Measurements from ENCODE around the gene BLZF1.
"Not testable (repeated sequence)": the region's sequence is repeated elsewhere in the genome, so short reads cannot be mapped to it uniquely, and the experiment has no call there.

The BLZF1 gene, protein sequence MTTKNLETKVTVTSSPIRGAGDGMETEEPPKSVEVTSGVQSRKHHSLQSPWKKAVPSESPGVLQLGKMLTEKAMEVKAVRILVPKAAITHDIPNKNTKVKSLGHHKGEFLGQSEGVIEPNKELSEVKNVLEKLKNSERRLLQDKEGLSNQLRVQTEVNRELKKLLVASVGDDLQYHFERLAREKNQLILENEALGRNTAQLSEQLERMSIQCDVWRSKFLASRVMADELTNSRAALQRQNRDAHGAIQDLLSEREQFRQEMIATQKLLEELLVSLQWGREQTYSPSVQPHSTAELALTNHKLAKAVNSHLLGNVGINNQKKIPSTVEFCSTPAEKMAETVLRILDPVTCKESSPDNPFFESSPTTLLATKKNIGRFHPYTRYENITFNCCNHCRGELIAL

DNA sequence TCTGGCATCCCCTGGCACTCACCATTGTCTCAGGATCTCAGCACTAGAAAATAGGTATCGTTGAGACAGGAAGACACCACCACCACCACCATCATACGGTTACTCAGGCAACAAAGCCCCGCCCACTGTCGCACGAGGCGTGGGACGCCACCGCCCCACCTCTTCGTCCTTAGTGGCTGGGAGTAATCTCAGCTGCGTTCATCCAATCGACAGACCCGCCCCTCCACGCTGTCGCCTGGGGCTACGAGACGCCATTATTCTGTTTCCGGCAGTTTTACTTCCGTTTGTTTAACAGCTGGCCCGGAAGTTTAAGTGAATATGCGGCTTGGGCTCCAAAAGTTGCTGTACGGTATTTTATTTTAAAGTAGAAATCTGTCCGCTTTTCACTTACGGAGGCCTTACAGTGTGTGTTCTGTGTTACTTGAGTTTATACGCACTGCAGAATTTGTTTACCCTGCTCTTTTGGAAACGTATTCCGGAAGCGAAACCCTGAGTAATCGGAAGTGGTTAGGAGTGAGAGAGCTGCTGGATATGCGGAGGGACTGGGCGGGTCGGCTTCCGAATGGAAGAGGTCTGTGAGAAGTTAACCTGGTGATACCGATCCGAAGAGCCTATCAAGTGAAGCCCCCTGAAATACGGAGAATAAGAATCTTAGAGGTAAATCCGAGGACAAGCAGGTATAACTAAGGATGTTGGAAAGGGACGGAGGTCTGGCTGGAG is at the start of gene BLZF1, which contains the start of gene NME7:
Gene BLZF1 (plus strand): TSS at position 510 of the 720 bp plus-strand sequence. CDS start 1,328 bp downstream, outside the sequence.
Gene NME7 (minus strand): TSS at position 112 of the 720 bp plus-strand sequence. CDS start 87 bp downstream, at position 25.
- peak; percentile 98 for DNase-seq (ENCODE audit: low read depth)

DNA sequence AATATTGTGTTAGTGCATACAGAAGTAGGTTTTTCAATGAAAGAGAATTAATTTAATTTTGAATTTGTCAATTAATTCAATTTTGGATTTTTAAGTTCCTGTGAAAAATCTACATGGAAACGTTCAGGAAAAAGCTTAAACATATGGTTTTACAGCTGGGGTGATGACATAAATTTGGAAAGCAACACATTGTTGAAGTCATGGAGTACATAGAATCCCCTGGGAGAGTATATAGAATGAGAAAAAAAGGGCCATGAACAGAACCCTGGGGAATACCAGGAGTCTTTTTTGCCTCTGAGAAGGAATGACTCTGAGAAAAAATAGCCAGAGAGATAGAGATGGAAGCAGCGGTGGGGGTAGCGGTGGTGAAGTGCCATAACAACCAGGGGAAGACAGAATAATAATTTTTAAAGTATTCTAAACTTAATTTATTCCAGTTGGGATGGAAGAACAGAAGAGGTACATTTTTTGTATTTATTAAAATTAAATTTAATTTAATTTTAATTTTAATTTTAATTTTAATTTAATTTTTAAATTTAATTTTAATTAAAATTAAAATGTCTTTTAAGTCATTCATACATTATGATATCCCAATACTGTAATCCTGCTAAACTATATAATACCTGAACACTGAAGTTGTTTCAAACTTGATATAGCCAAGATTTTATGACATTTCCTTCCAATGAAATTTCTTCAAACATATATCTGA is 49.3 kb upstream of the BLZF1 start:
- no peak for DNase-seq (ENCODE audit: low read depth)

GRCh38 chr1:169321539-169321938 is 46.5 kb upstream of the BLZF1 start:
- DNase-seq (ENCODE audit: low read depth) = peak; percentile 75

GRCh38 chr1:169322138-169322537 is 45.9 kb upstream of the BLZF1 start:
- no peak for DNase-seq (ENCODE audit: low read depth)

DNA sequence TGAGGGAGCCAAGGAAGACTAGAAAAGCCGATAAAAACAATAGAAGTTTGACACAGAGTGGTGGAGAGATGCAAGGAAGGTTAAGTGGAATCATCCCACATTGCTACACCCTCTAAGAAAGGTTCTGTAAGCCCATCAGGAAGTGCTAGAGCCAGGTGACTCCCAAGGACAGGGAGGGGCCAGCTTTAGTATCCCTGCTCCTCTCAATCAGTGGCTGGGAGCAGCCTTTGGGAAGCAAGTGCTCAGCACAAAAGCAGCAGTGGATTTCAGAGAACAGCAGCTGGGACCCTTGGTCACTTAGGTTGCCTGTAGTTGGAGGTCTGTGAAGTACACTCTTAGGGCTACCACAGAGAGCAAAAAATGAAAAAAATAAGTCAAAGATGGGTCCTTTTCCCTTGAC is 42.9 kb upstream of the BLZF1 start:
- DNase-seq (ENCODE audit: low read depth) = no peak

GRCh38 chr1:169326261-169326955 is 41.6 kb upstream of the BLZF1 start:
- DNase-seq (ENCODE audit: low read depth) = no peak

- peak; percentile 66 for DNase-seq (ENCODE audit: low read depth)
Measured at GRCh38 chr1:169326956-169327268, 41.1 kb upstream of the BLZF1 start.

- DNase-seq (ENCODE audit: low read depth) = no peak
Measured at GRCh38 chr1:169327875-169328274, 40.1 kb upstream of the BLZF1 start.

DNA sequence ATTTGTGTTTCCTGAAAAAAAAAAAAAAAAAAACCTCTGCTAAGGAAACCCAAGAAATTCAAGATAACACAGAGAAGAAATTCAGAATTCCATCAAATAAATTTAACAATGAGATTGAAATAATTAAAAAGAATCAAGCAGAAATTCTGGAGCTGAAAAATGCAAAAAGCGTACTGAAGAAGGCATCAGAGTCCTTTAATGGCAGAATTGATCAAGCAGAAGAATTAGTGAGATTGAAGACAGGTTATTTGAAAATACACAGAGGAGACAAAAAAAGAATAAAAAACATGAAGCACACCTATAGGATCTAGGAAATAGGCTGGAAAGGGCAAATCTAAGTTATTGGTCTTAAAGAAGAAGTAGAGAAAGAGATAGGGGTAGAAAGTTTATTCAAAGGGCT is 38.6 kb upstream of the BLZF1 start:
- no peak for DNase-seq (ENCODE audit: low read depth)

DNA sequence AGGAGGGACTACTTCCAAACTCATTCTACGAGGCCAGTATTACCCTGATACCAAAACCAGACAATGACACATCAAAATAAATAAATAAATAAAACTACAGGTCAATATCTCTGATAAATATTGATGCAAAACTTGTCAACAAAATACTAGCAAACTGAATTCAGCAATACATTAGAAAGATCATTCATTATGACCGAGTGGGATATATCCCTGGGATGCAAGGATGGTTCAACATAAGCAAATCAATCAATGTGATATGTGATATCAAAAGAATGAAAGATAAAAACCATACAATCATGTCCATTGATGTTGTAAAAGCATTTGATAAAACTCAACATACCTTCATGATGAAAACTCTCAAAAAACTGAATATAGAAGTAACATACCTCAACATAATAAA is 37.1 kb upstream of the BLZF1 start:
- DNase-seq (ENCODE audit: low read depth) = no peak

DNA sequence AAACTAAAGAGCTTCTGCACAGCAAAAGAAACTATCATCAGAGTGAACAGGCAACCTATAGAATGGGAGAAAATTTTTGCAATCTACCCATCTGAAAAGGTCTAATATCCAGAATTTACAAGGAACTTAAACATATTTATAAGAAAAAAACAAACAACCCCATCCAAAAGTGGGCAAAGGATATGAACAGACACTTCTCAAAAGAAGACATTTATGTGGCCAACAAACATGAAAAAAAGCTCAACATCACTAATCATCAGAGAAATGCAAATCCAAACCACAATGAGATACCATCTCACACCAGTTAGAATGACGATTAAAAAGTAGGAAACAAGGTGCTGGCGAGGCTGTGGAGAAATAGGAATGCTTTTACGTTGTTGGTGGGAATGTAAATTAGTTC is 33.3 kb upstream of the BLZF1 start:
- not testable (repeated sequence) for DNase-seq (ENCODE audit: low read depth)

GRCh38 chr1:169336947-169337715 is 30.9 kb upstream of the BLZF1 start:
- not testable (repeated sequence) for DNase-seq (ENCODE audit: low read depth)

DNA sequence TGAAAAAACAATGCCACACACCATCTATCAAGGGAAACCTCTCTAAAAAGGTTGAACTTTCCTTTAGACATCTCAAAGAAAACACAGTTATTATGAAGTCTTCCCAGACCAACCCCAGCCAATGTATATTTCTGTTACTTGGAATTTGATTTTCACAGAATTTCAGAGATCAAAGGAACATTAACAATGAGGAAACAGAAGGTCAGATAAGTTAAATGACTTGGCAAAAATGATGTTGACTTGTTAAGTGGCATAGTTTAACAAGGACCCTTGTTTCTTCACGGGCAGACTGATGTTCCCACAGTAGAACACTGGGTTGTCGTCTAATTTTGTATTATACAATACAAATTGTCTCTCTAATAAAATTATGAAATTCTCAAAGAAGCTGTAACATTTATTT is 29.4 kb upstream of the BLZF1 start:
- no peak for DNase-seq (ENCODE audit: low read depth)

DNA sequence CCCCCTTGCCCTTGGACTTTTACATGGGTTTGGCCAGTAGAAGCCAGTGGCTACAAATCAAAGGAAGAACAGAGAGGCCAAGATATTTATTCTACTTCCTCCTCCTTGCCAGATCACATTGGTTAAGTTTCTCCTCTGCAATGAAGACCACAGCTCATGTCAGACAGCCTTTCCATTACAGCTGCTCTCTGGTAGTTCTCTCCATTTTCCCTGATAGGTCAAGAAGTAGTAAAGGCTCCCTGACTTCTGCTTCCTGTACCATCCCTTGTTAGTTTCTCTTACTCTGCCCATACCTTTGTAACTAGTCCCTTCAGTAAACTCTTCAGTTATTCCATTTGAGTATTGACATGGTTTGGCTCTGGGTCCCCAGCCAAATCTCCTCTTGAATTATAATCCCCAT is 28.2 kb upstream of the BLZF1 start:
- no peak for DNase-seq (ENCODE audit: low read depth)

GRCh38 chr1:169340882-169341281 is 27.1 kb upstream of the BLZF1 start:
- DNase-seq (ENCODE audit: low read depth) = no peak

DNA sequence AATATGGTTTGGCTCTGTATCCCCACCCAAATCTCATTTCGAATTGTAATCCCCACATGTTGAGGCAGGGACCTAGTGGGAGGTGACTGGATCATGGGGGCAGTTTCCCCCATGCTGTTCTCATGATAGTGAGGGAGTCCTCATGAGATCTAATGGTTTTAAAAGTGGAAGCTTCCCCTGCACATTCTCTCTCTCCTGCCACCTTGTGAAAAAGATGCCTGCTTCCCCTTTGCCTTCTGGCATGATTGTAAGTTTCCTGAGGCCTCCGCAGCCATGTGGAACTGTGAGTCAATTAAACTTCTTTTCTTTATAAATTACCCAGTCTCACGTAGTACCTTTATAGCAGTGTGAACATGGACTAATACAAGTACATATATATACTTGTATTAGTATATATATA is 25.9 kb upstream of the BLZF1 start:
- DNase-seq (ENCODE audit: low read depth) = not testable (repeated sequence)

GRCh38 chr1:169345511-169345910 is 22.5 kb upstream of the BLZF1 start:
- DNase-seq (ENCODE audit: low read depth) = no peak

DNA sequence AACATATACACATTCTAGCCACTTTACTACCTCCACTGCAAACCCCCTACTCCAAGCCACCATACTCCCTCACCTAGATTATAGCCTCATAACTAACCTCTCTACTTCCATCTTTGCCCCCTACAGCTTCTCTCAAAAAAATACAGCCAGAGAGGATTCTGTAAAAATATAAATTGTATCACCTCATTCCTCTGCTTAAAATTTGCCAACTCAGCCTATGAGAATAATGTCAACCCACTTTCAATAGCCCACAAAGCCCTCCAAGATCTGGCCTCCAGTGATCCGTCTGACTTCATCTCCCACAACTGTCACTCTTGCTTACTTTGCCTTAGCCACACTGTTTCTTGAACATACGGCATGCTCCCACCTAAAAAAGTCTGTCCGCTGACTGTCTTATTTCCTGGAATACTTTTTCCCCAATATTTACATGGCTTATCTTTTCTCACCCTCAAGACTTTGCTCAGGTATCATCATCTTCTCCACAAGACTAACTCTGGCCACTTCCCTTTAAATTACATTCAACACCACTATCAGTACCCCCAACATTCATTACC is 21.9 kb upstream of the BLZF1 start:
- no peak for DNase-seq (ENCODE audit: low read depth)

DNA sequence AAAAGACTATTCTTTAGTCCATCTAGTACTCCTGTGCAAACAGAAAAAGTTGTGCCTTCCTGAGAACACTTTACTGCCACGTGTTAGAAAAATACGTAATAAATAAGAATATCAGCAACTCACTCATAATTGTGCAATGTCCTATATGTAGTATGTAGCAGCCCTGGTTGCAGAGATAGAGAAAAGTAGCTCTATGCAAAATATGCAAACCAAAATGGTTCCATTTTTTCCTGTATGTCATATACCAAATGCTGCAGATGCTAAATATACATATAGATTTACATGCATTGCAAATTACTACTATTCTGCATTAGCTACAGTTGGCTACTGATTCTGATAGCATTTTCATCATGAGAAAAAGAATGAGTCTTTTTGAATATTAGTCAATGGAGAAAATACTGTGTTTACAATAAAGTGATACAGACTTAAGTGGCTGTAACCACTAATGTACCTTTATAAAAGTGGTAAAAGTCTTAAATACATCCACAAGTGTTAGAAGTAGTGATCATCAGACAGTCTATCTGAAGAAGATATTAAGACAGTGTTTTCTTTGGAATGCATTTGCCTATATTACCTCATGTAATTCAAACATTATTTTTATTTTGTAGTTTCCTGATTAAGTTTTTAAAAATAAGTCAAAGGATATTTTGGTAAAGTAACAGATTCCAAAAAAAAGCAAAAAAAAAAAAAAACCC is 20.2 kb upstream of the BLZF1 start:
- DNase-seq (ENCODE audit: low read depth) = no peak

DNA sequence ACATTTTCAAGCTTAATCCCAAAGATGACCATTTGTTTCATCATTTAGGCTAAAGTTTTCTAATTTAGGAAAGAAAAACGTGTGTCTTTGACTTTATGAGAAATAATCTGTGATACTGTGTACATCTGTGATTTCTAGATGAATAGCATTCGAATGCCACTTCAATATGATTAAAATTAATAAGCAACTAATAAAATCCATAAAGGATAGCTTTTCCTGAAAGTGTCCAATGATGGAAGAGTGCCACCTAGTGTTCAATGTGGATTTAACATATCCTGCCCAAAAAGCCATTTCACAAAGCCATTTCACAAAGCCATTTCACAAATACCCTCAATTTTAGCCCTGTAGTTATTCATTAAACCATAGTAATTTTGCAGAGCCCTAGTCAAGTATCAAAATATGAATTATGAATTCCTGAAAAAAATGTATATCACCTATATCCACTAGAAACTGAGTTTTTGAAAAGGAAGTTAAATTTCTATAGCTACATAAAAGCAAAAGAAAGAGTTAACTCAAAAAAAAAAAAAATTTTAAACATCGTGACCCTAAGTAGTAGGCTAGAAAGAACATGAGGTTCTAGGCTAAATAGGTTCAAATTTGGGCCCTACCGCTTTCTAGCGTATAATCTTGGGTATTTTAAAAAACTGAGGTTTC is 19.5 kb upstream of the BLZF1 start:
- DNase-seq (ENCODE audit: low read depth) = peak; percentile 72
